ENCODE measurements around the gene GLI3. TPM values are rescaled to one million over a fixed set of nuclear protein-coding genes. Genes with fewer than 3 reads are reported as not detected.

GLI3 gene
- polyA plus RNA-seq, 2 of the 4 experiments (the other 2 are of a cell fraction) = 0.09 TPM; not detected in 1

- no peak for TF ChIP-seq HEYL (CRISPR knock-in tag; IDR thresholded peaks at IDR 0.05)
- no peak for TF ChIP-seq NPAS2 (CRISPR knock-in tag; IDR thresholded peaks at IDR 0.05; ENCODE audit: borderline replicate concordance)
- TF ChIP-seq BCL3 (IDR thresholded peaks at IDR 0.05) = no peak
- no peak for TF ChIP-seq CBX2 (IDR thresholded peaks at IDR 0.05; ENCODE audit: borderline replicate concordance, low read depth)
- TF ChIP-seq, protein P1, sequence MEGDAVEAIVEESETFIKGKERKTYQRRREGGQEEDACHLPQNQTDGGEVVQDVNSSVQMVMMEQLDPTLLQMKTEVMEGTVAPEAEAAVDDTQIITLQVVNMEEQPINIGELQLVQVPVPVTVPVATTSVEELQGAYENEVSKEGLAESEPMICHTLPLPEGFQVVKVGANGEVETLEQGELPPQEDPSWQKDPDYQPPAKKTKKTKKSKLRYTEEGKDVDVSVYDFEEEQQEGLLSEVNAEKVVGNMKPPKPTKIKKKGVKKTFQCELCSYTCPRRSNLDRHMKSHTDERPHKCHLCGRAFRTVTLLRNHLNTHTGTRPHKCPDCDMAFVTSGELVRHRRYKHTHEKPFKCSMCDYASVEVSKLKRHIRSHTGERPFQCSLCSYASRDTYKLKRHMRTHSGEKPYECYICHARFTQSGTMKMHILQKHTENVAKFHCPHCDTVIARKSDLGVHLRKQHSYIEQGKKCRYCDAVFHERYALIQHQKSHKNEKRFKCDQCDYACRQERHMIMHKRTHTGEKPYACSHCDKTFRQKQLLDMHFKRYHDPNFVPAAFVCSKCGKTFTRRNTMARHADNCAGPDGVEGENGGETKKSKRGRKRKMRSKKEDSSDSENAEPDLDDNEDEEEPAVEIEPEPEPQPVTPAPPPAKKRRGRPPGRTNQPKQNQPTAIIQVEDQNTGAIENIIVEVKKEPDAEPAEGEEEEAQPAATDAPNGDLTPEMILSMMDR (IDR thresholded peaks at IDR 0.05) = no peak
- no peak for TF ChIP-seq ZNF302 (CRISPR knock-in tag; IDR thresholded peaks at IDR 0.05)
- TF ChIP-seq FOSB (CRISPR knock-in tag; IDR thresholded peaks at IDR 0.05) = no peak
- TF ChIP-seq TP53 (CRISPR knock-in tag; IDR thresholded peaks at IDR 0.05) = no peak
- no peak for TF ChIP-seq FOXS1 (CRISPR knock-in tag; IDR thresholded peaks at IDR 0.05)
- TF ChIP-seq RFX5 (IDR thresholded peaks at IDR 0.05) = no peak
- ChIA-PET POLR2A (no interaction called here), CTCF (no interaction called here)
- ATAC-seq (no peak), DNase-seq (ENCODE audit: low read depth in 1 of 2, low spot score in 1 of 2) (no peak), FAIRE-seq (no peak)
- no peak overlapping the region for H3K4me3 ChIP-seq
- no peaks in the 10 kb centered on the region for H3K4me1 ChIP-seq
- H3K4me2 ChIP-seq = no peak overlapping the region
- no peaks in the 10 kb centered on the region for H3K9me3 ChIP-seq
- H3K27ac ChIP-seq = no peak overlapping the region
- WGBS (ENCODE audit: missing lambda C conversion rate) = 19% methylated on average over 2 of the region's 2 CpGs
Observed at GRCh38 chr7:42090056-42090455, 147.0 kb downstream of the GLI3 start.

- ChIA-PET POLR2A (no interaction called here), CTCF (interaction anchor here (0.6 to 1.9 kb wide), 2 partner anchors 14 to 1356 kb away, joined by 3 to 6 read pairs; no protein-coding TSS in a partner anchor)
- Histone ChIP-seq H3K27ac (no peak overlapping the region), H3K4me2 (no peak overlapping the region), H3K9me3 (no peaks in the 10 kb centered on the region), H3K4me1 (no peaks in the 10 kb centered on the region), H3K4me3 (no peak overlapping the region)
- TF ChIP-seq RFX5 (IDR thresholded peaks at IDR 0.05) (no peak), ZNF302 (CRISPR knock-in tag; IDR thresholded peaks at IDR 0.05) (no peak), GATA3 (IDR thresholded peaks at IDR 0.05; ENCODE audit: borderline replicate concordance) (no peak), CHD2 (IDR thresholded peaks at IDR 0.05; ENCODE audit: low read length, partially characterized antibody) (no peak), SMC3 (IDR thresholded peaks at IDR 0.05) (no peak), HEYL (CRISPR knock-in tag; IDR thresholded peaks at IDR 0.05) (no peak), MAX (IDR thresholded peaks at IDR 0.05) (no peak), HES2 (IDR thresholded peaks at IDR 0.05) (no peak), BHLHE40 (IDR thresholded peaks at IDR 0.05; ENCODE audit: low read depth, low read length) (no peak), POLR2AphosphoS2 (conservative IDR thresholded peaks at IDR 0.05; ENCODE audit: low read length) (no peak)
- TF ChIP-seq, protein P2, sequence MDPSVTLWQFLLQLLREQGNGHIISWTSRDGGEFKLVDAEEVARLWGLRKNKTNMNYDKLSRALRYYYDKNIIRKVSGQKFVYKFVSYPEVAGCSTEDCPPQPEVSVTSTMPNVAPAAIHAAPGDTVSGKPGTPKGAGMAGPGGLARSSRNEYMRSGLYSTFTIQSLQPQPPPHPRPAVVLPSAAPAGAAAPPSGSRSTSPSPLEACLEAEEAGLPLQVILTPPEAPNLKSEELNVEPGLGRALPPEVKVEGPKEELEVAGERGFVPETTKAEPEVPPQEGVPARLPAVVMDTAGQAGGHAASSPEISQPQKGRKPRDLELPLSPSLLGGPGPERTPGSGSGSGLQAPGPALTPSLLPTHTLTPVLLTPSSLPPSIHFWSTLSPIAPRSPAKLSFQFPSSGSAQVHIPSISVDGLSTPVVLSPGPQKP (IDR thresholded peaks at IDR 0.05; ENCODE audit: low read depth, low read length) = no peak
- TF ChIP-seq, protein P1 (IDR thresholded peaks at IDR 0.05) = no peak
- DNase-seq (ENCODE audit: low read depth in 1 of 2, low spot score in 1 of 2) (no peak), FAIRE-seq (no peak), ATAC-seq (no peak)
- 11% methylated on average over 2 of the region's 2 CpGs for WGBS (ENCODE audit: missing lambda C conversion rate)
Observed at GRCh38 chr7:42087616-42088015, 149.4 kb downstream of the GLI3 start.
